Measurements from ENCODE around the gene BRSK1.

BRSK1 gene

DNA sequence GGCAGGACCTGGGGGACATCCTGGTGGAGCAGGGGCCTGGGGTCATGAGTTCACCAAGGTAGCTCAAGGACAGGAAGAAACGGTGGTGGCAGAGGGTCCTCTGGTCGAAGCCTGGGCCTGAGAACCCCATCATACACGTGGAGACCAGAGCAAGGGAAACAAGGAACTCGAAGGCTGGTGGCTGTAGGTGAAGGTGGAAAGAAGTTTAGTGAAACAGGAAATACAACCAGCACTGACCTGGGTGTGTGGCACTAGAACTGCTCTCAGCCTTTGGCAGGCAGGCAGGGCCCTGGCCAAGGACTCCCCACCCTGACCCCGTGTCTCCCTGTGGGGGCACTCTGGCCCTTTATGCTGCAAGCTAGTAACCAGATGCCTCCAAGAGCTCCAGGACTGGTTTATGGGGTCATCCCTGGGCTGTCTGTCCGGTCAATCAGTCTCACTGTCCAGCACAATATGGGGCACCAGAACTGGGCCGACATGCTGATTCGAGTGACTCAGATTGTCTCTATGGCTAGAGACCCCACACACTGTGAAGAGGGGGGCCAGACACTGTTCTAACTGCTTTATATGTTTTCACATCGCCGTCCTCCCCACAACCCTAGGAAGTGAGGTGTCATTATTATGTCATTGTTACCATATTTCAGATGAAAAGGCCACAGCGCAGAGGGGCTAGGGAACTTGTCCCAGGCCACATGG, 67.0 kb downstream of the BRSK1 start:
- peaks cover 13% of the 10 kb centered on the region; the same call in 1 of the 2 replicates for H3K36me3 ChIP-seq (ENCODE audit: control insufficient read depth, insufficient read depth, low read length)
- peaks cover 48% of the 10 kb centered on the region for H3K4me1 ChIP-seq (ENCODE audit: control insufficient read depth, insufficient read depth, low read length)
- H3K27ac ChIP-seq (ENCODE audit: low read depth, low read length), result no peak overlapping the region
- H3K27me3 ChIP-seq (ENCODE audit: control insufficient read depth, insufficient read depth, low read length), result peaks cover 52% of the 10 kb centered on the region
- H3K9ac ChIP-seq (ENCODE audit: low read length), result no peak overlapping the region
- H3K4me3 ChIP-seq (ENCODE audit: low read depth, low read length), result no peak overlapping the region
- H3K9me3 ChIP-seq (ENCODE audit: control insufficient read depth, insufficient read depth, low read depth, low read length), result no peaks in the 10 kb centered on the region

DNA sequence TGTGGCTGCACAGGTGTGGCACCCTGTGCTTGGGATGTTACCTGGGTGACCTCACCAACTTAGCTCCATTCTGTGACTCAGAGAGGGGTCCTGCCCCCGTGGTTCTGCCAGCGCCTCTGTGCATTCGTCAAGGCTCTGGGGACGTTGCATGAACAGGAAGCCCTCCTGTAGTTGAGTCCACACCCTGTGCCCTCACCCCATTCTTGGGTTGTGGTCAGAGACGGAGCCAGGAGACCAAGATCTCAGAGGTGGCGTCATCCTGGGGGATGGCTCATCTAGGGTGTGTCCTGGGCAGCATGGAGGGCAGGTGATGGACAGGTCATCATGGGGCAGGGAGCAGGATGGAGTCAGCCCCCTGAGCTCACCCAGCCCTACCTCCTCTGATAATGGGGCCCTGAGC, 68.2 kb downstream of the BRSK1 start:
- peaks cover 3% of the 10 kb centered on the region; the same call in 1 of the 2 replicates for H3K36me3 ChIP-seq (ENCODE audit: control insufficient read depth, insufficient read depth, low read length)
- no peak overlapping the region for H3K9ac ChIP-seq (ENCODE audit: low read length)
- peaks cover 64% of the 10 kb centered on the region for H3K27me3 ChIP-seq (ENCODE audit: control insufficient read depth, insufficient read depth, low read length)
- no peaks in the 10 kb centered on the region for H3K9me3 ChIP-seq (ENCODE audit: control insufficient read depth, insufficient read depth, low read depth, low read length)
- peaks cover 41% of the 10 kb centered on the region for H3K4me1 ChIP-seq (ENCODE audit: control insufficient read depth, insufficient read depth, low read length)
- no peak overlapping the region for H3K27ac ChIP-seq (ENCODE audit: low read depth, low read length)
- no peak overlapping the region for H3K4me3 ChIP-seq (ENCODE audit: low read depth, low read length)

DNA sequence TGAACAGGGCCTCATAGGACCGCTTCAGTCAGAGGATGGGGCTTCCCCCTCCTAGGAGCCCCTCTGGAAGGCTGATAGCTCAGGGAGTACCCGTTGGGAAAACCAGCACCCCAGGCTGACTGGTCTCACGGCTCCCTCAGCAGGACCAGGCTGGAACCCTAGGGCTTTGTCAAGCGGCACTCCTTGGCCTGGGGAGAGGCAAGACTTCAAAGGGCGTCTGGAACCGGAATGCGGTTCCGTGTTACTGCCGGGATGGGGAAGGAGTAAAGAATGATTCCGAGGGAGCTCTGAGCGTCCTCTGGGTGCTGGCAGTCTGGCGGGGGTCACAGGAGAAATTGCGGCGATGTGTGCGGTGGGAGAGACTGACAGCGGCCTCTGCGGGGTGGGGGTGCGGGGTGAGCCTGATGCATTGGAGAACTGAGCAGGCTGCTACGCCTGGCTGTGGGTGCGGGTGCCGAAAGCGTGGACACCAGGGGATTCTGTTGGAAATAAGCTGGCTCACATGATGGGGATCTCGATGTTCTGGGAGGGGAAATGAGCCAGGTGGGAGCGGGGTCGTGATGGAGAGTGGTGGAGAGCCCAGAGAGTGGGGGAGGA, 68.8 kb downstream of the BRSK1 start:
- Histone ChIP-seq H3K4me1 (ENCODE audit: control insufficient read depth, insufficient read depth, low read length) (peaks cover 40% of the 10 kb centered on the region), H3K36me3 (ENCODE audit: control insufficient read depth, insufficient read depth, low read length) (no peaks in the 10 kb centered on the region), H3K27ac (ENCODE audit: low read depth, low read length) (no peak overlapping the region), H3K27me3 (ENCODE audit: control insufficient read depth, insufficient read depth, low read length) (peaks cover 70% of the 10 kb centered on the region), H3K4me3 (ENCODE audit: low read depth, low read length) (no peak overlapping the region; the same call in 1 of the 2 replicates), H3K9ac (ENCODE audit: low read length) (no peak overlapping the region), H3K9me3 (ENCODE audit: control insufficient read depth, insufficient read depth, low read depth, low read length) (no peaks in the 10 kb centered on the region)

DNA sequence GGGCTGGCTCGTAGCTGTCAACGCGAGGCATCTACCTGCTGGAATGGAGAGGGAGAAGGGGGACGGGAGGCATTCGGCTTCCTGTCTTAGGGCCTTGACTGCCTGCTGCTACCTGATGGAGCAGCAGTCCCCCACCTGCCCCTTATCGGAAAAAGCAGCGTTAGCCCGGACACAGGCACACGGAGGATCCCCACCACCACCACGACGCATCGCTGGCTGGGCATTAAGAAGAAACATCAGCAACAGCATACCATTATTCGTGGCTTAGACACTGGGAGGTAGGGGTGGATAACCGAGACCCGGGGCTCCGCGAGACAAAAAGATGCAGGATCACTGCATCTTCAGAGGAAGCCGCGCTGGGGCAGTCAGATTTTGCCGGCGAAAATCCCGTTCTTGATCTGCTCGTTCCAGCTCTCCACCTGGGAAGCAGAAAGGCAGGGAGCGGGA, 69.6 kb downstream of the BRSK1 start:
- Histone ChIP-seq H3K27me3 (ENCODE audit: control insufficient read depth, insufficient read depth, low read length) (peaks cover 75% of the 10 kb centered on the region), H3K36me3 (ENCODE audit: control insufficient read depth, insufficient read depth, low read length) (no peaks in the 10 kb centered on the region), H3K27ac (ENCODE audit: low read depth, low read length) (no peak overlapping the region), H3K4me3 (ENCODE audit: low read depth, low read length) (peak overlapping the region; percentile 71), H3K9ac (ENCODE audit: low read length) (peak overlapping the region; percentile 40), H3K9me3 (ENCODE audit: control insufficient read depth, insufficient read depth, low read depth, low read length) (no peaks in the 10 kb centered on the region), H3K4me1 (ENCODE audit: control insufficient read depth, insufficient read depth, low read length) (peaks cover 33% of the 10 kb centered on the region)

DNA sequence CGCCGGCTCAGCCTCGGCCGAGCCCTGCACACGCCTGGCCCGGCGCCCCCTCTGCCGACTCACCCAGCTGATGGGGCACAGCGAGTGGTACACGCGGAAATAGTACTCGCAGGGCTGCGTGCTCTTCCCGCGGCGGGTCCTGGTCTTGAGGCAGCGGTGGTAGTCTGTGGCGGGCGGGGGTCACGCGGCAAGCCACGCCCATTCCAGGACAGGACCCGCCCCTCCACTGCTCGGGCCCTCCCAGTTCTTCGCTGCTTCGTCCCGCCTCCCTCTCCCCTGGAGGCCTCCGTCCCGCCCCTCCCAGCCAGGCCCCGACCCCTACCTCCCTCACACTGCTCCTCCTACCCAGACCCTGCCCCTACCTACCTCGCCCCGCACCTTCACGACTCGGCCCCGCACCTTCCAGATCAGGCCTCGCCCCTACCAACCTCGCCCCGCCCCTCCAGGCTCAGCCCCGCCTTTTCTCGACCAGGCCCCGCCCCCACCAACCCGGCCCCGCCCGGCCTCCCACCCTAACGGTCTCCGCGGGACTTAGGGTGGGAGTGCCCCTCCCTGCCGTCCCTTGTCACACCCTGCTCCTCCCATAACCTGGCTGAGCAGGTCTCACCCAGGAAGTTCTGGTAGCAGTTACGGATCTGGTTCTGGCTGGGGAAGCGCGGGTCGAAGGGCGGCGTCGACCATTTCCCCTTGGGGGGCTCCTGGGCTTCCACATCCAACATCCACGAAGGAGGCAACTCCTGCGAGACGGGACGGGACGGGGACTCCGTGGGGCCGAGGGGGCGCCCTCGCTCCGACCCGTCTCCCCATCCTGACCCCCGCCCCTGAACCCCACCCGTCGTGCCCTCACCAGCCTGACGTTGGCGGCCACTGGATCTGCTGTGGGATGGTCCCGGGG, 70.3 kb downstream of the BRSK1 start:
- Histone ChIP-seq H3K9ac (ENCODE audit: low read length) (peak overlapping the region; percentile 40), H3K27ac (ENCODE audit: low read depth, low read length) (no peak overlapping the region), H3K36me3 (ENCODE audit: control insufficient read depth, insufficient read depth, low read length) (no peaks in the 10 kb centered on the region), H3K4me1 (ENCODE audit: control insufficient read depth, insufficient read depth, low read length) (peaks cover 26% of the 10 kb centered on the region), H3K27me3 (ENCODE audit: control insufficient read depth, insufficient read depth, low read length) (peaks cover 81% of the 10 kb centered on the region), H3K9me3 (ENCODE audit: control insufficient read depth, insufficient read depth, low read depth, low read length) (no peaks in the 10 kb centered on the region), H3K4me3 (ENCODE audit: low read depth, low read length) (peak overlapping the region; percentile 71)

DNA sequence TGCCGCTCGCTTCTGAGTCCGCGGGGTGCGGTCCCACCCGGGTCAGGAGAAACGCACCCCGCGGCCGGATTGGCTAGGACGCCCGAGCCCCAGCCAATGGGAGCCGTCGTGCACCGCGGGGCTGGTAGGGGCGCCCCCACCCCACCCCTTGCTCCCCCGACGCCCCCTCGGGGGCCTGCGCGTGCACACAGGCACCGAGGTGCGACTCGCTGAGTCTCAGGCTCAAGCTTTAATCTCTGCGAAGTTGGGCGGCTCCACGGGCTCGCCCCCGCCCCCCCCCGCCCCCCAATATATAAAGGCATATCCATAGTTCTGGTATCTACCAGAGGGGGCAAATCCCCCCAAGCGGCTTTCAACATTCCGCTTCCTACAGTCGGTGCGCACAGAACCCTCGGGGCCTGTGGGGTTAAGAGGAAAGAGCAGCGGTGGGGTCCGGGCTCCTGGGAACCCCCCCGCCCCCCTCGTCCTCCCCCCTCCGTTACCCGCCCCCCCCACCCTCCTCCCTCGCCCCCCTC, 71.0 kb downstream of the BRSK1 start, which contains the start of gene COX6B2:
TSS of gene COX6B2 (minus strand) at position 22 of the 515 bp plus-strand sequence. CDS start 198 bp downstream, outside the sequence.
- no peaks in the 10 kb centered on the region for H3K36me3 ChIP-seq (ENCODE audit: control insufficient read depth, insufficient read depth, low read length)
- peaks cover 82% of the 10 kb centered on the region for H3K27me3 ChIP-seq (ENCODE audit: control insufficient read depth, insufficient read depth, low read length)
- no peaks in the 10 kb centered on the region for H3K9me3 ChIP-seq (ENCODE audit: control insufficient read depth, insufficient read depth, low read depth, low read length)
- no peak within 1 kb of the TSS for H3K27ac ChIP-seq (ENCODE audit: low read depth, low read length)
- H3K4me3 ChIP-seq (ENCODE audit: low read depth, low read length), result peak within 1 kb of the TSS; percentile 71
- H3K9ac ChIP-seq (ENCODE audit: low read length), result peak within 1 kb of the TSS; percentile 40
- H3K4me1 ChIP-seq (ENCODE audit: control insufficient read depth, insufficient read depth, low read length), result peaks cover 20% of the 10 kb centered on the region

DNA sequence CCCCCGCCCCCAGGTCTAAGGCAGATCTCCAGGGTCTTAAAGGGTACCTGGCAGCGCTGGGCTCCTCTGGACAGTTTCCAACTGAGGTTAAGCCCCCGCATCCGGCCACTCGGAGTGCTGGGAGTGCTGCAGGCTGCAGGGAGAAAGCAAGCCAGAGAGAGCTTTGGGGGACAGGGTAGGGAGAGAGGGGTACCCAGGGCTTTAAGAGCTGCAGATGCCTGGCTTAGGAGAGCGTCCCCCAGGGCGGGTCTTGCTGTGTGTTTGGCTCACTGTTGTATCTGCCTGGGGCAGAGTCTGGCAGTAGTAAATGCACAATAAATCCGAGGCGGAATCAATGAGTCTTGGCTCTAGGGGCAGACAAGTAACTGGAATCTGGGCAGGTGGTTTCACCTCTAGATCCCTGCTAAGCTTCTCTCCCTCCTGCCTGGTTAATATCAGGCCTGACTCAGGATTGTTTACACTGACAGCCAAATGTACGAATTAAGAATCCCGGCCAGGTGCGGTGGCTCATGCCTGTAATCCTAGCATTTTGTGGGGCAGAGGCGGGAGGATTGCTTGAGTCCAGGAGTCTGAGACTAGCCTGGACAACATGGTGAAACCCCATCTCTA, 71.5 kb downstream of the BRSK1 start:
- Histone ChIP-seq H3K9me3 (ENCODE audit: control insufficient read depth, insufficient read depth, low read depth, low read length) (no peaks in the 10 kb centered on the region), H3K27me3 (ENCODE audit: control insufficient read depth, insufficient read depth, low read length) (peaks cover 82% of the 10 kb centered on the region), H3K36me3 (ENCODE audit: control insufficient read depth, insufficient read depth, low read length) (no peaks in the 10 kb centered on the region), H3K27ac (ENCODE audit: low read depth, low read length) (no peak overlapping the region), H3K4me3 (ENCODE audit: low read depth, low read length) (peak overlapping the region; percentile 30; the same call in 1 of the 2 replicates), H3K9ac (ENCODE audit: low read length) (no peak overlapping the region), H3K4me1 (ENCODE audit: control insufficient read depth, insufficient read depth, low read length) (peaks cover 16% of the 10 kb centered on the region)

DNA sequence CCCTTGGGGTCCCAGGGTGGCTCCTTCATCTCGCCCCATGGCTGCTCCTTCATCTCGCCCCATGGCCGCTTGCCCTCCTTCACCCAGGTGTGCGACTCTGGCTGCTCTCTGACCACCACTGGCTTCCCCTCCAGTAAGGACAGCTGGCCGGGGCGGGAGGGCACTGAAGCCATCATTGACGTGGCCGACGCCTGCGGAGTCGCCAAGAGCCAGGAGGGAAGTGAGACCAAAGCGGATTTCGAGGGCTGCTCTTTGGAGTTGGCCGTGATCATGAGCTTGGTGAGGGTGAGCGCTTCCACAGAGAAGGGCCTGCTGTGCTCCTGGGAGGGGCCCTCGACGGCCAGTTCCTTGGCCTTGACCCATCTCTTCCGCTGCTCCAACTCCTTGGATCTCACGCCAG, 74.7 kb downstream of the BRSK1 start:
- Histone ChIP-seq H3K9me3 (ENCODE audit: control insufficient read depth, insufficient read depth, low read depth, low read length) (no peaks in the 10 kb centered on the region), H3K27ac (ENCODE audit: low read depth, low read length) (no peak overlapping the region), H3K36me3 (ENCODE audit: control insufficient read depth, insufficient read depth, low read length) (no peaks in the 10 kb centered on the region), H3K9ac (ENCODE audit: low read length) (no peak overlapping the region), H3K4me1 (ENCODE audit: control insufficient read depth, insufficient read depth, low read length) (peaks cover 12% of the 10 kb centered on the region), H3K27me3 (ENCODE audit: control insufficient read depth, insufficient read depth, low read length) (peaks cover 51% of the 10 kb centered on the region), H3K4me3 (ENCODE audit: low read depth, low read length) (no peak overlapping the region)

DNA sequence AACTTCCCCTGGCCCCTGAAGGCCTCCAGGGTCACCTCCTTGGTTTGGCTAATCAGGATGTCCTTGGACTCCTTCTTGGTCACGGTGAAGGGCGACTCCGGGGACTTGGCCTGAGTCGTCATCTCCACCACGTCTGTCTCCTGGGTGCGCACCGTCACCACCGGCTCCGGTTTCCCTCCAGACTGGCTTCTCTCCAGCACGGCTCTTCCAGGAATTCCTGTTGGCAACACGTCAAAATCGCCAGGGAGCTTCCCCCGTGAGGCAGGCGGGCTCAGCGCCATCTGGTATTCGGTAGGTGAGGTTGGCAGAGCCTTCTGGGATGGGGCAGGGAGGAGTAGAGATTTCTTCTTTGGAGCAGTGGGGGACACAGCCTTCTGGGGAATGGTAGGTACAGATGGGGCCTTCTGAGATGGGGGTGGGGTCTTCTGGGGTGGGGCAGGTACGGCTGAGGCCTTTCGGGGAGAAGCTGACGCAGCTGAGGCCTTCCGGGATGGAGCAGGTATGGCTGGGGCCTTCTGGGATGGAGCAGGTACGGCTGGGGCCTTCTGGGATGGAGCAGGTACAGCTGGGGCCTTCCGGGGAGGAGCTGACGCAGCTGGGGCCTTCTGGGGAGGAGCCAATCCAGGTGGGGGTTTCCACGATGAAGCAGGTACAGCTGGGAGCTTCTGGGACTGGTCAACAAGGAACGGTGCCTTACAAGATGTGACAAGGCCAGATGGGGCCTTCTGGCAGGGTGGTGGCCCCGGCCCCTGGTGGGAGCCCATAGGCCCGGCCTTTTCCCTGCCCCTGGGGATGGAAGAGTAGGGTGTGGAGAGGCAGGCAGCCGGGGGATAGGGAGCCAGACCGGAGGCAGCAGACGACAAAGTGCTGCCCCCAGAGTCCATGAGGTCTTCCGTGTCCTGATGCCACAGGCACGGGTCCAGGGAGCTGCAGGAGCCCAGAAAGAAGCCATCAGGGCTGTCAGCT, 75.4 kb downstream of the BRSK1 start:
- Histone ChIP-seq H3K9ac (ENCODE audit: low read length) (no peak overlapping the region), H3K27ac (ENCODE audit: low read depth, low read length) (no peak overlapping the region), H3K36me3 (ENCODE audit: control insufficient read depth, insufficient read depth, low read length) (no peaks in the 10 kb centered on the region), H3K4me1 (ENCODE audit: control insufficient read depth, insufficient read depth, low read length) (peaks cover 10% of the 10 kb centered on the region), H3K27me3 (ENCODE audit: control insufficient read depth, insufficient read depth, low read length) (peaks cover 44% of the 10 kb centered on the region), H3K9me3 (ENCODE audit: control insufficient read depth, insufficient read depth, low read depth, low read length) (no peaks in the 10 kb centered on the region), H3K4me3 (ENCODE audit: low read depth, low read length) (no peak overlapping the region)

DNA sequence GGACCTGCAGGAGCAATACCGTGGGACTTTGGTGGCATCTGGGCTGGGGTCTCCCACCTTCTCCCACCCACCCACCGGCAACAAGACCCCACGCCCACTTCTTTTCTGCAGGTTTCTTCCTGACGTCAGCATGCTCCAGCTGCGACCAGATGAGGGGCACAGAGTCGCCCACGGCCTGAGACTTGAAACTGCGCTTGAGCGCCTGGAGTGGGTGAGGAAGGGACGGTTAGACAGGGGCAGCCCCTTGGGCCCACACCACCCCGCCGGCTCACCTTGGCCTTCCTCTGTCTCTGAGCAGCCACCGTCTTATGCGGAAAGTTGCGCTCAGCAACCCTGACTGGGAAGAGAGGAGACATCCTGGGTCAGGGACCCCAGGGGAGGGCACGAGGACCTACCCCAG, 77.1 kb downstream of the BRSK1 start:
- Histone ChIP-seq H3K9me3 (ENCODE audit: control insufficient read depth, insufficient read depth, low read depth, low read length) (no peaks in the 10 kb centered on the region), H3K27me3 (ENCODE audit: control insufficient read depth, insufficient read depth, low read length) (peaks cover 29% of the 10 kb centered on the region), H3K36me3 (ENCODE audit: control insufficient read depth, insufficient read depth, low read length) (no peaks in the 10 kb centered on the region), H3K27ac (ENCODE audit: low read depth, low read length) (no peak overlapping the region), H3K9ac (ENCODE audit: low read length) (no peak overlapping the region), H3K4me3 (ENCODE audit: low read depth, low read length) (no peak overlapping the region), H3K4me1 (ENCODE audit: control insufficient read depth, insufficient read depth, low read length) (peaks cover 10% of the 10 kb centered on the region)
